HCT116 (cell line): ENCODE measurements around the gene POLH. TPM values are rescaled to one million over a fixed set of nuclear protein-coding genes. Genes with fewer than 3 reads are reported as not detected.

ENCODE experiments used
- ATAC-seq: fragments of 200-7000 bp; cut with Tn5 transposase; 2 replicates; pipeline ENCODE4 v1.9.1; 2020; ENCODE audit warnings: mild to moderate bottlenecking, moderate library complexity
- BruUV-seq: library from RNA; stranded (reverse); fragments of 400-500 nt; replicated peaks from 2 replicates; lab custom pipeline; 2021; lab: Mats Ljungman, UMichigan
- CTCF ChIA-PET: fragments of 300-600 bp; sonication (Branson Sonifier 250); formaldehyde crosslinking; loops from one replicate; lab custom pipeline; 2021; ENCODE audit warnings: antibody characterized with exemption; lab: Charles Lee
- POLR2A ChIA-PET: fragments of 300-600, 350-600 bp; sonication (Branson Sonifier 250); formaldehyde crosslinking; loops from one replicate; lab custom pipeline; 2021; ENCODE audit warnings: antibody characterized with exemption; lab: Charles Lee
- RAD21 ChIA-PET, 2 experiments: fragments of 300-600 bp; sonication (Branson Sonifier 250); formaldehyde crosslinking; loops; one replicate each; lab custom pipeline; 2023; ENCODE audit warnings: low total read pairs in 2 of 2; ENCODE audit not compliant: uncharacterized antibody in 2 of 2, unreplicated experiment in 2 of 2, low non-redundant PET in 1 of 2; lab: Charles Lee
- DNase-seq: peaks from one replicate; pipeline ENCODE4 v3.0.0-alpha.2; 2010; ENCODE audit warnings: low read depth, low spot score
- H2AFZ ChIP-seq: fragments of 200-600 bp; shearing (Covaris generic), sonication (generic); 2 replicates; pipeline ENCODE4 v1.6.1; 2017; ENCODE audit warnings: low read depth, mixed run types, mixed read lengths, antibody characterized with exemption, low read length; ENCODE audit not compliant: poor library complexity, severe bottlenecking
- H3K27ac ChIP-seq: 2 replicates; pipeline ENCODE4 v1.5.1; 2012; ENCODE audit warnings: low read depth, low read length
- H3K27me3 ChIP-seq: fragments of 200-600 bp; sonication (generic); 2 replicates; pipeline ENCODE4 v1.6.1; 2016; ENCODE audit warnings: mixed run types, low read length, mixed read lengths; ENCODE audit not compliant: insufficient read depth
- H3K36me3 ChIP-seq, 2 experiments: fragments of 200-500 bp in 1 of 2; fragments of 200-600 bp in 1 of 2; sonication (Bioruptor generic) in 1 of 2; sonication (generic) in 1 of 2; 2 replicates each; pipeline versions ENCODE4 v1.5.1 to v1.6.1; 2014 to 2016; ENCODE audit warnings: low read length in 2 of 2, inconsistent platforms in 1 of 2, mixed read lengths in 1 of 2, mixed run types in 1 of 2; ENCODE audit not compliant: insufficient read depth in 2 of 2, control insufficient read depth in 1 of 2
- H3K4me1 ChIP-seq, 2 experiments: fragments of 200-600 bp in 1 of 2; sonication (generic) in 1 of 2; 2 replicates each; pipeline versions ENCODE4 v1.5.1 to v1.6.1; 2012 to 2017; ENCODE audit warnings: low read length in 2 of 2, inconsistent platforms in 1 of 2, mild to moderate bottlenecking in 1 of 2, mixed read lengths in 1 of 2, mixed run types in 1 of 2, moderate library complexity in 1 of 2; ENCODE audit not compliant: insufficient read depth in 2 of 2, control insufficient read depth in 1 of 2
- H3K4me2 ChIP-seq: fragments of 200-600 bp; sonication (generic); 2 replicates; pipeline ENCODE4 v1.6.1; 2017; ENCODE audit warnings: mixed run types, low read length, mixed read lengths
- H3K4me3 ChIP-seq, 2 experiments: fragments of 200-600 bp in 1 of 2; sonication (generic) in 1 of 2; replicated peaks in 1 of 2; 2 replicates each; pipeline ENCODE4 v1.5.1; 2011 to 2016; ENCODE audit warnings: low read length in 2 of 2, control low read depth in 1 of 2, low read depth in 1 of 2, mild to moderate bottlenecking in 1 of 2, mixed read lengths in 1 of 2, mixed run types in 1 of 2
- H3K79me2 ChIP-seq: fragments of 200-600 bp; sonication (generic); 2 replicates; pipeline ENCODE4 v1.6.1; 2017; ENCODE audit warnings: mild to moderate bottlenecking, mixed run types, low read length, moderate library complexity, mixed read lengths; ENCODE audit not compliant: insufficient read depth
- H3K9ac ChIP-seq: fragments of 200-600 bp; sonication (generic); 2 replicates; pipeline ENCODE4 v1.6.1; 2016; ENCODE audit warnings: low read length, mixed read lengths
- H3K9me2 ChIP-seq: fragments of 200-600 bp; sonication (generic), shearing (Covaris generic); 2 replicates; pipeline ENCODE4 v1.6.1; 2017; ENCODE audit warnings: mixed run types, mild to moderate bottlenecking, moderate library complexity; ENCODE audit not compliant: insufficient read depth
- H3K9me3 ChIP-seq, 2 experiments: fragments of 200-500 bp in 1 of 2; fragments of 200-600 bp in 1 of 2; sonication (Bioruptor generic) in 1 of 2; sonication (generic) in 1 of 2; 2 replicates each; pipeline ENCODE4 v1.6.1; 2014 to 2017; ENCODE audit warnings: low read length in 2 of 2, mixed read lengths in 2 of 2, inconsistent platforms in 1 of 2, low read depth in 1 of 2, mild to moderate bottlenecking in 1 of 2, mixed run types in 1 of 2, moderate library complexity in 1 of 2; ENCODE audit not compliant: control insufficient read depth in 1 of 2, insufficient read depth in 1 of 2
- H4K20me1 ChIP-seq: fragments of 200-600 bp; sonication (generic), shearing (Covaris generic); 2 replicates; pipeline ENCODE4 v1.6.1; 2017; ENCODE audit warnings: mixed run types, mild to moderate bottlenecking, moderate library complexity; ENCODE audit not compliant: insufficient read depth
- CBX3 ChIP-seq: IDR thresholded peaks from 2 replicates; pipeline ENCODE4 v1.6.1; 2012; ENCODE audit warnings: low read depth
- MAX ChIP-seq: IDR thresholded peaks from 2 replicates; pipeline ENCODE4 v1.6.1; 2012
- POLR2A ChIP-seq: IDR thresholded peaks from 2 replicates; pipeline ENCODE4 v1.7.0; 2011; ENCODE audit warnings: borderline replicate concordance; ENCODE audit not compliant: insufficient read depth, insufficient read length; ENCODE audit errors: extremely low read depth
- POLR2AphosphoS5 ChIP-seq: IDR thresholded peaks from 2 replicates; pipeline ENCODE4 v1.6.1; 2011; ENCODE audit warnings: mild to moderate bottlenecking, low read depth, low read length, moderate library complexity
- SRF ChIP-seq: IDR thresholded peaks from 2 replicates; pipeline ENCODE4 v1.6.1; 2012; ENCODE audit warnings: low read depth
- ZBTB33 ChIP-seq: IDR thresholded peaks from 2 replicates; pipeline ENCODE4 v1.6.1; 2011; ENCODE audit warnings: mild to moderate bottlenecking, low read length, moderate library complexity; ENCODE audit not compliant: insufficient replicate concordance; ENCODE audit errors: extremely low read depth
- intact Hi-C: fragments of 100-400 bp; cut with micrococcal nuclease; formaldehyde crosslinking; loops from 2 replicates; pipeline ENCODE4 v1.10.0; 2022
- total RNA-seq: library from RNA; stranded (reverse); gene quantifications from one replicate; pipeline ENCODE4 v1.2.1, GENCODE V29; 2021; ENCODE audit not compliant: unreplicated experiment

Gene POLH
- total RNA-seq, 1 experiment from 2014 or later, result 20.6 TPM

- intact Hi-C loops, result no loop called here
- no peak for DNase-seq
- Histone ChIP-seq H3K4me2 (no peak overlapping the region), H3K9me3 (no peaks in the 10 kb centered on the region), H3K4me1 (no peaks in the 10 kb centered on the region), H3K4me3 (no peak overlapping the region), H4K20me1 (no peaks in the 10 kb centered on the region), H3K27ac (no peak overlapping the region), H3K9ac (no peak overlapping the region), H2AFZ (no peak overlapping the region), H3K9me2 (no peaks in the 10 kb centered on the region), H3K36me3 (peaks cover 26 to 55% of the 10 kb centered on the region in 2 experiments; a peak in 3 of 4 replicates), H3K27me3 (no peaks in the 10 kb centered on the region), H3K79me2 (peaks cover 3% of the 10 kb centered on the region; the same call in 1 of the 2 replicates)
- no TSS peak for BruUV-seq
- TF ChIP-seq POLR2AphosphoS5, result peak; percentile 56; the same call in 1 of the 2 replicates
- no peak for TF ChIP-seq CBX3
- POLR2A ChIA-PET, result no interaction called here
- CTCF ChIA-PET, result no interaction called here
- RAD21 ChIA-PET, result no interaction called here
- peak; percentile 10; the same call in 1 of the 2 replicates for ATAC-seq
These were observed 45.3 kb downstream of the POLH start for GRCh38 chr6:43621078-43621835.

DNA sequence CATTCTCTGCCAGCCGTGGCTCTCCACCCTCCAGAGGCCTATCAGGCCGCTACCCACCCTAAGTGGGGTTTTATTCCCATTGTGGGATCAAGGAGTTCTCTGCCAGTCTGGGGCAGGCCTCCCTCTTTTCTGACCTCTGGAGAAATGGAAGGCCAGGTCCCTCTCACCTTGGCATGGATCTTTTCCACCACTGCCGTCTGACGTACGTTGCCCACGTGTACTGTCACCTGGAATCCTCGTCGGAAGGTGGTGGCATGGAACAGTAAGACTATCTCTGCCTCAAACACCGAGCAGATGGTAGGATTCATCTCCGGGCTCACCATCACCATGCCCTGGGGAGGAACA is 45.8 kb downstream of the POLH start:
- Histone ChIP-seq H3K79me2 (peaks cover 4% of the 10 kb centered on the region; the same call in 1 of the 2 replicates), H3K9me2 (no peaks in the 10 kb centered on the region), H2AFZ (no peak overlapping the region), H3K27me3 (no peaks in the 10 kb centered on the region), H3K9me3 (no peaks in the 10 kb centered on the region), H3K36me3 (peaks cover 26 to 56% of the 10 kb centered on the region in 2 experiments; a peak in 3 of 4 replicates), H3K4me3 (no peak overlapping the region), H3K4me1 (peaks cover 0 to under 1% of the 10 kb centered on the region in 2 experiments; a peak in 2 of 4 replicates), H4K20me1 (no peaks in the 10 kb centered on the region), H3K9ac (no peak overlapping the region), H3K4me2 (no peak overlapping the region), H3K27ac (no peak overlapping the region)
- no peak for TF ChIP-seq ZBTB33
- no peak for TF ChIP-seq POLR2A
- no peak for TF ChIP-seq MAX
- TF ChIP-seq SRF, result no peak
- CTCF ChIA-PET, result no interaction called here
- DNase-seq (no peak), ATAC-seq (no peak)
- RAD21 ChIA-PET, result no interaction called here
- BruUV-seq, result no TSS peak
- POLR2A ChIA-PET, result no interaction called here
- intact Hi-C loops, result no loop called here
